K562 treated with DMSO at 1 percent for 12 hours (cell line): Measurements from ENCODE around the gene BAAT. TPM values are rescaled to one million over a fixed set of nuclear protein-coding genes. Genes with fewer than 3 reads are reported as not detected.

ENCODE experiments used
- total RNA-seq: library from RNA; unstranded; fragments of 300-600 nt; gene quantifications from 2 replicates; pipeline ENCODE4 v1.2.3, GENCODE V29; 2022; ENCODE audit not compliant: insufficient read depth

BAAT gene
- total RNA-seq: 0.36 TPM in 1 of 2 replicates, not detected in the other

DNA sequence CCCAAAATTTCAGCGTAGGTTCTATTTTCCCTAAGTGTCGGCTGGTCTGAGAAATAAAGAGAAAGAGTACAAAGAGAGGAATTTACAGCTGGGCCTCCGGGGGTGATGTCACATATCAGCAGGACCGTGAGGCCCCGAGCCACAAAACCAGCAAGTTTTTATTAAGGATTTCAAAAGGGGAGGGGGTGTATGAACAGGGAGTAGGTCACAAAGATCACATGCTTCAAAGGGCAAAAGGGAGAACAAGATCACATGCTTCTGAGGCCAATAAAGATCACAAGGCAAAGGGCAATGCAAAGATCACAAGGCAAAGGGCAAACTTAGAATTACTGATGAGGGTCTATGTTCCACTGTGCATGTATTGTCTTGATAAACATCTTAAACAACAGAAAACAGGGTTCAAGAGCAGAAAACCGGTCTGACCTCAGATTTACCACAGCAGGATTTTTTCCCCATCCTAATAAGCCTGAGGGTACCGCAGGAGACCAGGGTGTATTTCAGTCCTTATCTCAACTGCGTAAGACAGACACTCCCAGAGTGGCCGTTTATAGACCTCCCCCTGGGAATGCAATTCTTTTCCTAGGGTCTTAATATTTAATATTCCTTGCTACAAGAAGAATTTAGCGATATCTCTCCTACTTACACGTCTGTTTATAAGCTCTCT is at the start of gene BAAT:
TSS of gene BAAT (minus strand) at position 134 of the 664 bp plus-strand sequence. CDS start 13,602 bp downstream, outside the sequence.

DNA sequence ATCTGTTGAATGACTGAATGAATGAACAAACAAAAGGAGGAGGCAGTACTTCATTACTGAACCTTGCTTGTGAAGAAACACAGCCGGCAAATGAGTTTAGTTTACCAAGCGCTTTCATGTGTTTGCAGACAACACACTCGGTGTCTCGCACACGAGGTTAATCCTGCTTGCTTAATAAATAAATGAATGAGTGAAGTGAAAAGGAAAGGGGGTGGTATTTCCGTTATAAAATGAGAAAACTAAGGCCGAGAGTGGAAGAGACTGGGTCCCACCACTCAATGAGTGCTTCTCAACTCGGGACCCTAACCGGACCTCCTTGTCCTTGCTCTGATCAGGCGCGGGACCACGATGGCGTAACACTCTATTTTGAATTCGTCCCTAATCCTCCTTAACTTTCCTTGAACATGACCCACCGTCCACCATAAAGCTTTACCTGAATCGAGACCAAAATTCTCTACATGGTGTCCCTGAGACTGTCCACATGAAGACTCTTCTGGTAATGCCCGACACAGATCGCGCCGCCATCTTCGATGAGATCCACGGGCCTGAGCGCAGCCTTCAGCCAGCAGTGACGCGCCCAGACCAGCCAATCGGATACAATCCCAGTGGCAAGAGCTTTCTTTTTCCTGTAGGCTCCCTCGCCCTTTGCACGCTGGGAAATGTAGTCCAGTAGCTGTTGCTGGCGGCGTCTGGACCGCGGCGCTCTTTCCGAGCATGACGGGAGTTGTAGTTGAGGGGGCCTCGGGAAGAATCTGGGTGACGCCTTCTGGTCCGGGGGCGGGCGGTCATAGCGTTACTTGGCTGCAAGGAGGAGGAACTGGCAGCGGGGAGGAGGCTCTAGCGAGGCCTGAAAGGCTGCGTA is 13.5 kb upstream of the BAAT start, which contains the start of the genes MRPL50 and ZNF189:
TSS of gene MRPL50 (minus strand) at position 551 of the 862 bp plus-strand sequence. CDS start at position 525, 26 bp downstream.
TSS of gene ZNF189 (plus strand) at position 784 of the 862 bp plus-strand sequence. CDS start 306 bp downstream, outside the sequence.

Other genes starting within 250 kb of the BAAT start
- 5.0 and 8.1 TPM in 2 replicates for gene MRPL50, start 13.6 kb upstream of the BAAT start, total RNA-seq
- gene ZNF189, start 13.8 kb upstream of the BAAT start, total RNA-seq: 2.3 and 5.9 TPM in 2 replicates
- gene ALDOB, start 50.8 kb upstream of the BAAT start, total RNA-seq: not detected in 2 replicates
- gene RNF20, start 148.8 kb upstream of the BAAT start, total RNA-seq: 11.6 and 28.5 TPM in 2 replicates
- not detected in 2 replicates for gene PPP3R2, start 210.0 kb upstream of the BAAT start, total RNA-seq